Muscle layer of colon (tissue), 2 donors: Measurements from ENCODE around the gene IRF2.
"Not testable (repeated sequence)": the region's sequence is repeated elsewhere in the genome, so short reads cannot be mapped to it uniquely, and the experiment has no call there.

ENCODE experiments used
- H3K27ac ChIP-seq: one replicate; pipeline ENCODE4 v1.7.0; 2013; ENCODE audit warnings: low read depth, mild to moderate bottlenecking, low read length, moderate library complexity
- H3K27me3 ChIP-seq, 2 donors: one replicate each; pipeline ENCODE4 v1.7.0; 2013; ENCODE audit warnings: low read length in 2 of 2, mild to moderate bottlenecking in 2 of 2; ENCODE audit not compliant: insufficient read depth in 2 of 2, control insufficient read depth in 1 of 2
- H3K36me3 ChIP-seq: one replicate; pipeline ENCODE4 v1.7.0; 2013; ENCODE audit warnings: mild to moderate bottlenecking, low read length; ENCODE audit not compliant: insufficient read depth
- H3K4me1 ChIP-seq: one replicate; pipeline ENCODE4 v1.7.0; 2013; ENCODE audit warnings: mild to moderate bottlenecking, low read length; ENCODE audit not compliant: insufficient read depth
- H3K4me3 ChIP-seq, 2 donors: one replicate each; pipeline ENCODE4 v1.7.0; 2013; ENCODE audit warnings: low read length in 2 of 2, low read depth in 1 of 2, mild to moderate bottlenecking in 1 of 2, moderate library complexity in 1 of 2
- H3K9ac ChIP-seq: one replicate; pipeline ENCODE4 v1.7.0; 2013; ENCODE audit warnings: low read length
- H3K9me3 ChIP-seq: one replicate; pipeline ENCODE4 v1.7.0; 2013; ENCODE audit warnings: mild to moderate bottlenecking, low read length
- donor health status: abdominal sarcoma.
- donor health status: Adenocarcinoma of cecum.

The IRF2 gene

GRCh38 chr4:184344899-184345572 lies 129.3 kb downstream of the IRF2 start:
- peaks cover 6% of the 10 kb centered on the region for H3K4me1 ChIP-seq

GRCh38 chr4:184344435-184344834 lies 129.9 kb downstream of the IRF2 start:
- Histone ChIP-seq H3K9me3 (no peaks in the 10 kb centered on the region), H3K4me1 (peaks cover 6% of the 10 kb centered on the region), H3K27me3 (no peaks in the 10 kb centered on the region), H3K36me3 (no peaks in the 10 kb centered on the region), H3K27ac (no peak overlapping the region), H3K9ac (no peak overlapping the region), H3K4me3 (no peak overlapping the region)

More at GRCh38 chr4:184344899-184345572, 129.3 kb downstream of the IRF2 start:
- H3K27me3 ChIP-seq = no peaks in the 10 kb centered on the region
- H3K27ac ChIP-seq = no peak overlapping the region
- no peaks in the 10 kb centered on the region for H3K36me3 ChIP-seq
- H3K4me3 ChIP-seq = no peak overlapping the region
- no peaks in the 10 kb centered on the region for H3K9me3 ChIP-seq
- no peak overlapping the region for H3K9ac ChIP-seq

GRCh38 chr4:184343502-184344177 lies 130.7 kb downstream of the IRF2 start:
- Histone ChIP-seq H3K4me3 (peak overlapping the region; percentile 24 to 82), H3K36me3 (no peaks in the 10 kb centered on the region), H3K9ac (peak overlapping the region; percentile 47), H3K27me3 (no peaks in the 10 kb centered on the region), H3K4me1 (peaks cover 6% of the 10 kb centered on the region), H3K9me3 (no peaks in the 10 kb centered on the region), H3K27ac (peak overlapping the region; percentile 18)

- H3K27ac ChIP-seq, H3K36me3 ChIP-seq, H3K4me1 ChIP-seq, H3K9me3 ChIP-seq, H3K27me3 ChIP-seq: not testable (repeated sequence)
- peak overlapping the region; percentile 47 for H3K9ac ChIP-seq
- peak overlapping the region in 1 of 2 donors; percentile 82 for H3K4me3 ChIP-seq
These were observed 131.5 kb downstream of the IRF2 start for GRCh38 chr4:184342857-184343237.

GRCh38 chr4:184342167-184342856 lies 132.0 kb downstream of the IRF2 start:
- H3K9me3 ChIP-seq = no peaks in the 10 kb centered on the region
- H3K9ac ChIP-seq = no peak overlapping the region
- H3K27ac ChIP-seq = no peak overlapping the region
- H3K4me1 ChIP-seq = no peaks in the 10 kb centered on the region
- H3K27me3 ChIP-seq = no peaks in the 10 kb centered on the region
- no peak overlapping the region for H3K4me3 ChIP-seq
- no peaks in the 10 kb centered on the region for H3K36me3 ChIP-seq

GRCh38 chr4:184339398-184340193 lies 134.8 kb downstream of the IRF2 start:
- H3K9me3 ChIP-seq, H3K36me3 ChIP-seq, H3K27ac ChIP-seq, H3K4me1 ChIP-seq, H3K9ac ChIP-seq, H3K27me3 ChIP-seq, H3K4me3 ChIP-seq: not testable (repeated sequence)

- H3K9ac ChIP-seq = no peak overlapping the region
- no peak overlapping the region for H3K27ac ChIP-seq
- H3K4me3 ChIP-seq = no peak overlapping the region
These were observed 136.4 kb downstream of the IRF2 start for GRCh38 chr4:184337907-184338306.

More at GRCh38 chr4:184337907-184338306, 136.4 kb downstream of the IRF2 start:
- no peaks in the 10 kb centered on the region for H3K36me3 ChIP-seq
- no peaks in the 10 kb centered on the region for H3K4me1 ChIP-seq
- H3K27me3 ChIP-seq = no peaks in the 10 kb centered on the region
- no peaks in the 10 kb centered on the region for H3K9me3 ChIP-seq
